ENCODE data around the gene PELO. TPM values are rescaled to one million over a fixed set of nuclear protein-coding genes. Genes with fewer than 3 reads are reported as not detected.

PELO gene
- total and polyA plus RNA-seq, 2 donors (not counting 1 experiment from before 2014, with no cell fraction given): 2.2 to 5.8 TPM

- WGBS (ENCODE audit: insufficient coverage): no CpG with 5 or more reads among the region's 2 CpGs
- ChIA-PET POLR2A (no interaction called here), CTCF (no interaction called here)
- Histone ChIP-seq H3K79me2 (ENCODE audit: control insufficient read depth, insufficient read depth, low read length) (no peaks in the 10 kb centered on the region), H3K4me1 (ENCODE audit: control insufficient read depth in 2 of 2, insufficient read depth in 2 of 2, low read length in 2 of 2) (no peaks in the 10 kb centered on the region), H3K4me2 (replicated peaks; ENCODE audit: low read depth, low read length, poor library complexity, severe bottlenecking) (no peak overlapping the region), H3K9me3 (ENCODE audit: control extremely low read depth in 1 of 3, control insufficient read depth in 2 of 3, insufficient read depth in 1 of 3, low read length in 2 of 3) (no peaks in the 10 kb centered on the region), H2AFZ (ENCODE audit: insufficient read depth, low read depth, low read length, poor library complexity, severe bottlenecking) (no peak overlapping the region), H3K4me3 (ENCODE audit: control extremely low read depth in 1 of 5, extremely low read depth in 1 of 5, insufficient read depth in 1 of 5, low read depth in 2 of 5, low read length in 4 of 5) (no peak overlapping the region), H3K27ac (ENCODE audit: low read length in 2 of 2) (no peak overlapping the region), H3K36me3 (replicated peaks in 1 of 2; ENCODE audit: control extremely low read depth in 1 of 2, control insufficient read depth in 1 of 2, extremely low read depth in 1 of 2, insufficient read depth in 2 of 2, low read length in 1 of 2) (no peaks in the 10 kb centered on the region), H4K20me1 (ENCODE audit: control insufficient read depth, insufficient read depth, low read length, poor library complexity, severe bottlenecking) (no peaks in the 10 kb centered on the region), H3K9ac (ENCODE audit: low read length) (no peak overlapping the region), H3K27me3 (replicated peaks in 1 of 4; ENCODE audit: control extremely low read depth in 1 of 4, control insufficient read depth in 3 of 4, insufficient read depth in 4 of 4, low read length in 3 of 4) (no peaks in the 10 kb centered on the region)
- DNase-seq (no peak), ATAC-seq (ENCODE audit: low read depth) (no peak)
- intact Hi-C loops (cut with micrococcal nuclease): no loop called here
- Mint-ChIP-seq H3K27me3 (peaks cover 5% of the 10 kb centered on the region), H3K4me3 (no peak overlapping the region), H3K9me3 (ENCODE audit: insufficient read depth) (no peaks in the 10 kb centered on the region), H3K27ac (no peak overlapping the region), H3K4me1 (no peaks in the 10 kb centered on the region)
- TF ChIP-seq EZH2 (IDR thresholded peaks at IDR 0.05; ENCODE audit: borderline replicate concordance, insufficient read depth, low read depth, low read length, poor library complexity, severe bottlenecking): no peak
- no peak for TF ChIP-seq CTCF (IDR thresholded peaks at IDR 0.05)
These were observed 33.7 kb upstream of the PELO start for GRCh38 chr5:52754051-52754450.

GRCh38 chr5:52757527-52757926 lies 30.2 kb upstream of the PELO start:
- intact Hi-C loops (cut with micrococcal nuclease): no loop called here
- TF ChIP-seq EZH2 (IDR thresholded peaks at IDR 0.05; ENCODE audit: borderline replicate concordance, insufficient read depth, low read depth, low read length, poor library complexity, severe bottlenecking): no peak
- no peak for TF ChIP-seq CTCF (IDR thresholded peaks at IDR 0.05)
- ATAC-seq (ENCODE audit: low read depth) (no peak), DNase-seq (no peak)
- ChIA-PET CTCF (no interaction called here), POLR2A (no interaction called here)
- Histone ChIP-seq H3K27me3 (replicated peaks in 1 of 4; ENCODE audit: control extremely low read depth in 1 of 4, control insufficient read depth in 3 of 4, insufficient read depth in 4 of 4, low read length in 3 of 4) (no peaks in the 10 kb centered on the region), H2AFZ (ENCODE audit: insufficient read depth, low read depth, low read length, poor library complexity, severe bottlenecking) (no peak overlapping the region), H3K9ac (ENCODE audit: low read length) (no peak overlapping the region), H3K27ac (ENCODE audit: low read length in 2 of 2) (no peak overlapping the region), H3K4me3 (ENCODE audit: control extremely low read depth in 1 of 5, extremely low read depth in 1 of 5, insufficient read depth in 1 of 5, low read depth in 2 of 5, low read length in 4 of 5) (no peak overlapping the region), H4K20me1 (ENCODE audit: control insufficient read depth, insufficient read depth, low read length, poor library complexity, severe bottlenecking) (no peaks in the 10 kb centered on the region), H3K36me3 (replicated peaks in 1 of 2; ENCODE audit: control extremely low read depth in 1 of 2, control insufficient read depth in 1 of 2, extremely low read depth in 1 of 2, insufficient read depth in 2 of 2, low read length in 1 of 2) (no peaks in the 10 kb centered on the region), H3K79me2 (ENCODE audit: control insufficient read depth, insufficient read depth, low read length) (no peaks in the 10 kb centered on the region), H3K4me2 (replicated peaks; ENCODE audit: low read depth, low read length, poor library complexity, severe bottlenecking) (no peak overlapping the region), H3K4me1 (ENCODE audit: control insufficient read depth in 2 of 2, insufficient read depth in 2 of 2, low read length in 2 of 2) (no peaks in the 10 kb centered on the region), H3K9me3 (ENCODE audit: control extremely low read depth in 1 of 3, control insufficient read depth in 2 of 3, insufficient read depth in 1 of 3, low read length in 2 of 3) (no peaks in the 10 kb centered on the region)
- Mint-ChIP-seq H3K27me3 (peaks cover 5% of the 10 kb centered on the region), H3K27ac (no peak overlapping the region), H3K4me3 (no peak overlapping the region), H3K4me1 (no peaks in the 10 kb centered on the region), H3K9me3 (ENCODE audit: insufficient read depth) (no peaks in the 10 kb centered on the region)
- no CpG with 5 or more reads among the region's 2 CpGs for WGBS (ENCODE audit: insufficient coverage)
